ENCODE data around the gene CEACAM19.

DNA sequence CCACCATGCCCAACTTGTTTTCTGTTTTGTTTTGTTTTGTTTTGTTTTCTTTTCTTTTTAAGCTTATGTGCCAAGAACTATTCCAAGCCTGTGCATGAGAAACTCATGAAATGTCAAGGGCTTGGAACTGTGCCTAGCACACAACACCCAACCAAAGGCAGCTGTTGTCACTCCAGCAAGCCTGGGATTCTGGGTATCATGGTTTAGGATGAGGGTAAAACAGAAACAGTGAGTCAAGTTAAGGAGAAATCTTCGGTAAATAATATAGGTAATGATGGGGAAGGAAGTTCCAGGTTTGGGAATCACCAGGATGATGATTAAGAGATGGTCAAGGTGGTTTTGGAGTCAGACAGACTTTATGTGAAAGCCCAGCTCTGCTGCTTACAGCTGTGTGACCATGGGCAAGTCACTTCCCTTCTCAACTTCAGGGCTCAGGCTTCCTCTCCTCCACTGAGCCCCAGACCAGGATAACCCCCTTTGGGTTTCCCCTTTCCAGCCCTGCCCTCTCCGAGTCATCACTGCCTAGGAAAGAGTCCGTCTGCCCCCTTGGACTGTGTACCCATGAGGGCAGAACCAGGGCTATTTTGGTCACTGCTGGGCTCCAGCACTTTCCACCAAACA is 22.5 kb upstream of the CEACAM19 start:
- TF ChIP-seq, protein P1, sequence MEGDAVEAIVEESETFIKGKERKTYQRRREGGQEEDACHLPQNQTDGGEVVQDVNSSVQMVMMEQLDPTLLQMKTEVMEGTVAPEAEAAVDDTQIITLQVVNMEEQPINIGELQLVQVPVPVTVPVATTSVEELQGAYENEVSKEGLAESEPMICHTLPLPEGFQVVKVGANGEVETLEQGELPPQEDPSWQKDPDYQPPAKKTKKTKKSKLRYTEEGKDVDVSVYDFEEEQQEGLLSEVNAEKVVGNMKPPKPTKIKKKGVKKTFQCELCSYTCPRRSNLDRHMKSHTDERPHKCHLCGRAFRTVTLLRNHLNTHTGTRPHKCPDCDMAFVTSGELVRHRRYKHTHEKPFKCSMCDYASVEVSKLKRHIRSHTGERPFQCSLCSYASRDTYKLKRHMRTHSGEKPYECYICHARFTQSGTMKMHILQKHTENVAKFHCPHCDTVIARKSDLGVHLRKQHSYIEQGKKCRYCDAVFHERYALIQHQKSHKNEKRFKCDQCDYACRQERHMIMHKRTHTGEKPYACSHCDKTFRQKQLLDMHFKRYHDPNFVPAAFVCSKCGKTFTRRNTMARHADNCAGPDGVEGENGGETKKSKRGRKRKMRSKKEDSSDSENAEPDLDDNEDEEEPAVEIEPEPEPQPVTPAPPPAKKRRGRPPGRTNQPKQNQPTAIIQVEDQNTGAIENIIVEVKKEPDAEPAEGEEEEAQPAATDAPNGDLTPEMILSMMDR (IDR thresholded peaks at IDR 0.05; ENCODE audit: low read depth, low read length) = no peak
- TF ChIP-seq POLR2A (IDR thresholded peaks at IDR 0.05; ENCODE audit: extremely low read depth, insufficient read length) = no peak
